ENCODE results near the gene CLCNKA. TPM values are rescaled to one million over a fixed set of nuclear protein-coding genes. Genes with fewer than 3 reads are reported as not detected.

CLCNKA gene
- total and polyA plus RNA-seq, 2 experiments from 2014 or later: 12.8 to 16.3 TPM

- H3K27ac ChIP-seq: no peak overlapping the region
- no peak for TF ChIP-seq CTCF (IDR thresholded peaks at IDR 0.05; ENCODE audit: low read depth, low read length)
- H3K27me3 ChIP-seq: no peaks in the 10 kb centered on the region
- DNase-seq (ENCODE audit: low read depth in 1 of 2, low spot score in 1 of 2): no peak
- peaks cover 6% of the 10 kb centered on the region for H3K4me1 ChIP-seq (ENCODE audit: low read depth)
- no peaks in the 10 kb centered on the region for H3K9me3 ChIP-seq (ENCODE audit: low read depth)
- no peaks in the 10 kb centered on the region for H3K36me3 ChIP-seq
- no peak overlapping the region for H3K4me3 ChIP-seq
These were observed 43.4 kb downstream of the CLCNKA start for GRCh38 chr1:16065269-16065576.

GRCh38 chr1:16066245-16066644 is 44.4 kb downstream of the CLCNKA start:
- Histone ChIP-seq H3K36me3 (no peaks in the 10 kb centered on the region), H3K4me1 (ENCODE audit: low read depth) (peaks cover 6% of the 10 kb centered on the region), H3K4me3 (no peak overlapping the region), H3K9me3 (ENCODE audit: low read depth) (no peaks in the 10 kb centered on the region), H3K27me3 (no peaks in the 10 kb centered on the region), H3K27ac (no peak overlapping the region)
- no peak for TF ChIP-seq CTCF (IDR thresholded peaks at IDR 0.05; ENCODE audit: low read depth, low read length)
- no peak for DNase-seq (ENCODE audit: low read depth in 1 of 2, low spot score in 1 of 2)

GRCh38 chr1:16067127-16067768 is 45.4 kb downstream of the CLCNKA start:
- Histone ChIP-seq H3K4me1 (ENCODE audit: low read depth) (peaks cover 6% of the 10 kb centered on the region), H3K9me3 (ENCODE audit: low read depth) (no peaks in the 10 kb centered on the region), H3K36me3 (no peaks in the 10 kb centered on the region), H3K27me3 (no peaks in the 10 kb centered on the region), H3K4me3 (no peak overlapping the region), H3K27ac (no peak overlapping the region)
- no peak for TF ChIP-seq CTCF (IDR thresholded peaks at IDR 0.05; ENCODE audit: low read depth, low read length)
- DNase-seq (ENCODE audit: low read depth in 1 of 2, low spot score in 1 of 2): no peak

- H3K4me3 ChIP-seq: no peak overlapping the region
- no peak for DNase-seq (ENCODE audit: low read depth in 1 of 2, low spot score in 1 of 2)
- H3K36me3 ChIP-seq: no peaks in the 10 kb centered on the region
- no peaks in the 10 kb centered on the region for H3K9me3 ChIP-seq (ENCODE audit: low read depth)
- H3K4me1 ChIP-seq (ENCODE audit: low read depth): peaks cover 6% of the 10 kb centered on the region
- TF ChIP-seq CTCF (IDR thresholded peaks at IDR 0.05; ENCODE audit: low read depth, low read length): no peak
- H3K27ac ChIP-seq: no peak overlapping the region
- H3K27me3 ChIP-seq: no peaks in the 10 kb centered on the region
These were observed 46.1 kb downstream of the CLCNKA start for GRCh38 chr1:16067933-16068332.

GRCh38 chr1:16068356-16069270 is 46.8 kb downstream of the CLCNKA start:
- no peak for DNase-seq (ENCODE audit: low read depth in 1 of 2, low spot score in 1 of 2)
- no peaks in the 10 kb centered on the region for H3K27me3 ChIP-seq
- H3K27ac ChIP-seq: no peak overlapping the region
- H3K4me1 ChIP-seq (ENCODE audit: low read depth): peaks cover 6% of the 10 kb centered on the region
- H3K36me3 ChIP-seq: no peaks in the 10 kb centered on the region
- H3K4me3 ChIP-seq: no peak overlapping the region
- no peaks in the 10 kb centered on the region for H3K9me3 ChIP-seq (ENCODE audit: low read depth)
- no peak for TF ChIP-seq CTCF (IDR thresholded peaks at IDR 0.05; ENCODE audit: low read depth, low read length)
